ENCODE measurements around the gene PLAAT4. TPM values are rescaled to one million over a fixed set of nuclear protein-coding genes. Genes with fewer than 3 reads are reported as not detected.
A peak's percentile ranks its signal among the peaks of the same experiment; 100 is the strongest.

PLAAT4 gene
- total and polyA plus RNA-seq, 2 of the 13 experiments (the other 11 are each of a cell fraction or from before 2014, with no cell fraction given): 0.71 to 1.00 TPM

DNA sequence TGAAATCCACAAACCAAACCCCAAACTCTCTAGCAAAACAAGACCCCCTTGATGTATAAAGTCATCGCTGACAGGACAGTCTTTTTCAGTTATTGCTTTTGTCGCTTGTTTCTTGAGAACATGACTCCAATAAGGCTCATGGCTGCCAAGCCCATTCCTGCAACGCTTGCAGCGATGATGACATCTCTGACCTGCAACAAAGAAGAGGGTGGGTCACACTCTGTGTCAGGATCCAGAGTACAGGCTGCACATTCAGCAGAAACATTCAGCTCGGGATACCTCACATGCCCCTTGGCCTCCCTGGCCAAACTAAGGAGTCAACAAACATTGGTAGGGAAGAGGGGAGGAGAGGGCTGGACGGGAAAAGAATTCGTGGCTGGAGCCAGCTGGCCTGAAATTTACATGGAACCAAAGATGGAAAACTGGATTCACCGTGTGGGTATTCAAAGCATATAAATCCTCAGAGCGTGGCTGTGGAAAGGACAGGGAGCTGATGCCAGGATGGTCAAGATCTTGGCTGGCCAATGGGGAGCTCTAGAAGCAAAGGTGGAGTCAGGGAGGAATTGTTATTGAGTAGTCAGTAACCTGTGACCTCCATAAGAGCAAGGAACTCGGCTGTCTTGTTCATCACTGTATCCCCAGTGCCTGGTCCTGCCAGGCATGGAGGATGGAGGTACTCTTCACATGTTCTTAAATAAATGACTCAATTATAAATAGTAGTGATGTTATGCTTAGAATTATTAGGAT lies 38.4 kb downstream of the PLAAT4 start (continued):
- TF ChIP-seq NCOR1 (IDR thresholded peaks at IDR 0.05; ENCODE audit: borderline replicate concordance, low read length) (peak; percentile 63; the same call in 1 of the 2 replicates), FOXA1 (IDR thresholded peaks at IDR 0.05) (no peak), FOXA1 (CRISPR knock-in tag; IDR thresholded peaks at IDR 0.05) (peak; percentile 46; the same call in 1 of the 2 replicates), ZNF350 (CRISPR knock-in tag; IDR thresholded peaks at IDR 0.05; ENCODE audit: borderline replicate concordance, low read depth) (peak; percentile 13; the same call in 1 of the 2 replicates), NCOA1 (CRISPR knock-in tag; IDR thresholded peaks at IDR 0.05) (0 out of 2 replicates have a peak, but pooled peaks have one; percentile 52), U2AF1 (optimal IDR thresholded peaks at IDR 0.05; ENCODE audit: low read depth, low read length) (no peak), MLLT10 (CRISPR knock-in tag; IDR thresholded peaks at IDR 0.05) (no peak), ZSCAN21 (CRISPR knock-in tag; IDR thresholded peaks at IDR 0.05; ENCODE audit: borderline replicate concordance) (0 out of 2 replicates have a peak, but pooled peaks have one; percentile 25), ZNF781 (CRISPR knock-in tag; IDR thresholded peaks at IDR 0.05; ENCODE audit: borderline replicate concordance, not compliant biosample characterization) (peak; percentile 6), NFE2L1 (CRISPR knock-in tag; IDR thresholded peaks at IDR 0.05; ENCODE audit: borderline replicate concordance) (no peak), THAP11 (CRISPR knock-in tag; IDR thresholded peaks at IDR 0.05) (no peak), NR2F2 (IDR thresholded peaks at IDR 0.05; ENCODE audit: borderline replicate concordance, low read depth) (peak; percentile 42; the same call in 1 of the 2 replicates), GATA4 (IDR thresholded peaks at IDR 0.05; ENCODE audit: borderline replicate concordance, low read depth) (0 out of 2 replicates have a peak, but pooled peaks have one; percentile 13), MAFF (IDR thresholded peaks at IDR 0.05; ENCODE audit: low read depth, low read length) (peak; percentile 82), ZNF331 (CRISPR knock-in tag; IDR thresholded peaks at IDR 0.05) (peak; percentile 54), KDM2A (CRISPR knock-in tag; IDR thresholded peaks at IDR 0.05; ENCODE audit: borderline replicate concordance, low read depth) (peak; percentile 40; the same call in 1 of the 2 replicates), HOXA3 (CRISPR knock-in tag; IDR thresholded peaks at IDR 0.05) (peak; percentile 45; the same call in 1 of the 2 replicates), KAT8 (CRISPR knock-in tag; IDR thresholded peaks at IDR 0.05) (0 out of 2 replicates have a peak, but pooled peaks have one; percentile 19)
- TF ChIP-seq, protein P1, sequence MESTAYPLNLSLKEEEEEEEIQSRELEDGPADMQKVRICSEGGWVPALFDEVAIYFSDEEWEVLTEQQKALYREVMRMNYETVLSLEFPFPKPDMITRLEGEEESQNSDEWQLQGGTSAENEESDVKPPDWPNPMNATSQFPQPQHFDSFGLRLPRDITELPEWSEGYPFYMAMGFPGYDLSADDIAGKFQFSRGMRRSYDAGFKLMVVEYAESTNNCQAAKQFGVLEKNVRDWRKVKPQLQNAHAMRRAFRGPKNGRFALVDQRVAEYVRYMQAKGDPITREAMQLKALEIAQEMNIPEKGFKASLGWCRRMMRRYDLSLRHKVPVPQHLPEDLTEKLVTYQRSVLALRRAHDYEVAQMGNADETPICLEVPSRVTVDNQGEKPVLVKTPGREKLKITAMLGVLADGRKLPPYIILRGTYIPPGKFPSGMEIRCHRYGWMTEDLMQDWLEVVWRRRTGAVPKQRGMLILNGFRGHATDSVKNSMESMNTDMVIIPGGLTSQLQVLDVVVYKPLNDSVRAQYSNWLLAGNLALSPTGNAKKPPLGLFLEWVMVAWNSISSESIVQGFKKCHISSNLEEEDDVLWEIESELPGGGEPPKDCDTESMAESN (CRISPR knock-in tag; conservative IDR thresholded peaks at IDR 0.05): 0 out of 2 replicates have a peak, but pooled peaks have one; percentile 38
- TF ChIP-seq, protein P2, sequence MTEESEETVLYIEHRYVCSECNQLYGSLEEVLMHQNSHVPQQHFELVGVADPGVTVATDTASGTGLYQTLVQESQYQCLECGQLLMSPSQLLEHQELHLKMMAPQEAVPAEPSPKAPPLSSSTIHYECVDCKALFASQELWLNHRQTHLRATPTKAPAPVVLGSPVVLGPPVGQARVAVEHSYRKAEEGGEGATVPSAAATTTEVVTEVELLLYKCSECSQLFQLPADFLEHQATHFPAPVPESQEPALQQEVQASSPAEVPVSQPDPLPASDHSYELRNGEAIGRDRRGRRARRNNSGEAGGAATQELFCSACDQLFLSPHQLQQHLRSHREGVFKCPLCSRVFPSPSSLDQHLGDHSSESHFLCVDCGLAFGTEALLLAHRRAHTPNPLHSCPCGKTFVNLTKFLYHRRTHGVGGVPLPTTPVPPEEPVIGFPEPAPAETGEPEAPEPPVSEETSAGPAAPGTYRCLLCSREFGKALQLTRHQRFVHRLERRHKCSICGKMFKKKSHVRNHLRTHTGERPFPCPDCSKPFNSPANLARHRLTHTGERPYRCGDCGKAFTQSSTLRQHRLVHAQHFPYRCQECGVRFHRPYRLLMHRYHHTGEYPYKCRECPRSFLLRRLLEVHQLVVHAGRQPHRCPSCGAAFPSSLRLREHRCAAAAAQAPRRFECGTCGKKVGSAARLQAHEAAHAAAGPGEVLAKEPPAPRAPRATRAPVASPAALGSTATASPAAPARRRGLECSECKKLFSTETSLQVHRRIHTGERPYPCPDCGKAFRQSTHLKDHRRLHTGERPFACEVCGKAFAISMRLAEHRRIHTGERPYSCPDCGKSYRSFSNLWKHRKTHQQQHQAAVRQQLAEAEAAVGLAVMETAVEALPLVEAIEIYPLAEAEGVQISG (CRISPR knock-in tag; IDR thresholded peaks at IDR 0.05): 0 out of 2 replicates have a peak, but pooled peaks have one; percentile 22
- TF ChIP-seq, protein P3, sequence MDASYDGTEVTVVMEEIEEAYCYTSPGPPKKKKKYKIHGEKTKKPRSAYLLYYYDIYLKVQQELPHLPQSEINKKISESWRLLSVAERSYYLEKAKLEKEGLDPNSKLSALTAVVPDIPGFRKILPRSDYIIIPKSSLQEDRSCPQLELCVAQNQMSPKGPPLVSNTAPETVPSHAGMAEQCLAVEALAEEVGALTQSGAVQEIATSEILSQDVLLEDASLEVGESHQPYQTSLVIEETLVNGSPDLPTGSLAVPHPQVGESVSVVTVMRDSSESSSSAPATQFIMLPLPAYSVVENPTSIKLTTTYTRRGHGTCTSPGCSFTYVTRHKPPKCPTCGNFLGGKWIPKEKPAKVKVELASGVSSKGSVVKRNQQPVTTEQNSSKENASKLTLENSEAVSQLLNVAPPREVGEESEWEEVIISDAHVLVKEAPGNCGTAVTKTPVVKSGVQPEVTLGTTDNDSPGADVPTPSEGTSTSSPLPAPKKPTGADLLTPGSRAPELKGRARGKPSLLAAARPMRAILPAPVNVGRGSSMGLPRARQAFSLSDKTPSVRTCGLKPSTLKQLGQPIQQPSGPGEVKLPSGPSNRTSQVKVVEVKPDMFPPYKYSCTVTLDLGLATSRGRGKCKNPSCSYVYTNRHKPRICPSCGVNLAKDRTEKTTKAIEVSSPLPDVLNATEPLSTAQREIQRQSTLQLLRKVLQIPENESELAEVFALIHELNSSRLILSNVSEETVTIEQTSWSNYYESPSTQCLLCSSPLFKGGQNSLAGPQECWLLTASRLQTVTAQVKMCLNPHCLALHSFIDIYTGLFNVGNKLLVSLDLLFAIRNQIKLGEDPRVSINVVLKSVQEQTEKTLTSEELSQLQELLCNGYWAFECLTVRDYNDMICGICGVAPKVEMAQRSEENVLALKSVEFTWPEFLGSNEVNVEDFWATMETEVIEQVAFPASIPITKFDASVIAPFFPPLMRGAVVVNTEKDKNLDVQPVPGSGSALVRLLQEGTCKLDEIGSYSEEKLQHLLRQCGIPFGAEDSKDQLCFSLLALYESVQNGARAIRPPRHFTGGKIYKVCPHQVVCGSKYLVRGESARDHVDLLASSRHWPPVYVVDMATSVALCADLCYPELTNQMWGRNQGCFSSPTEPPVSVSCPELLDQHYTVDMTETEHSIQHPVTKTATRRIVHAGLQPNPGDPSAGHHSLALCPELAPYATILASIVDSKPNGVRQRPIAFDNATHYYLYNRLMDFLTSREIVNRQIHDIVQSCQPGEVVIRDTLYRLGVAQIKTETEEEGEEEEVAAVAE (CRISPR knock-in tag; IDR thresholded peaks at IDR 0.05; ENCODE audit: borderline replicate concordance): 0 out of 2 replicates have a peak, but pooled peaks have one; percentile 47
